Glomerular endothelial cell (primary cell): Measurements from ENCODE around the gene BICD1. TPM values are rescaled to one million over a fixed set of nuclear protein-coding genes. Genes with fewer than 3 reads are reported as not detected.

Experiments used
- DNase-seq: peaks from one replicate; pipeline ENCODE4 v3.0.0-alpha.2; 2011; ENCODE audit warnings: low read depth, low spot score; ENCODE audit errors: extremely low read depth
- total RNA-seq: library from RNA; depleted of rRNA; stranded (reverse); fragments of >200 nt; gene quantifications from 2 replicates; pipeline ENCODE4 v1.2.3, GENCODE V29; 2015

Gene BICD1
- total RNA-seq, 1 donor from 2014 or later, result 33.0 TPM

DNA sequence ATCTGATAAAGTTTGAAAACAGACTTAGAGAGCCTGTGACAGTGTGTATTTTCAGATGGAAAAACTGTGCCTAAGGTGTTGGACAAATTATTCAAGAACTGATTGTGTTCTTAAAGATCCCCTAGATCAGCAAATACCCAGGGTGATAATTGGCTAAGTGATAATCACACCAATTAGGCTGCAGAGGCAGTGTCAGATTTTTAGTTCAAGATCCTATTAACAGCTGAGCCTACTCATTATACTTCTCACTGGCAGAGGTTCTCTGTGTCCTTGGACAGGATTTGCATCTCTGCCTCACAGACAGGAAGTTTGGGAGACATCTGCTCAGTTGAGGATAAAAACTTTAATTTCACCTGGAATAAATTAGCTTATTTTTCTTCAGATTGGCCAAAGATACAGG lies 288.4 kb downstream of the BICD1 start:
- DNase-seq, result no peak

DNA sequence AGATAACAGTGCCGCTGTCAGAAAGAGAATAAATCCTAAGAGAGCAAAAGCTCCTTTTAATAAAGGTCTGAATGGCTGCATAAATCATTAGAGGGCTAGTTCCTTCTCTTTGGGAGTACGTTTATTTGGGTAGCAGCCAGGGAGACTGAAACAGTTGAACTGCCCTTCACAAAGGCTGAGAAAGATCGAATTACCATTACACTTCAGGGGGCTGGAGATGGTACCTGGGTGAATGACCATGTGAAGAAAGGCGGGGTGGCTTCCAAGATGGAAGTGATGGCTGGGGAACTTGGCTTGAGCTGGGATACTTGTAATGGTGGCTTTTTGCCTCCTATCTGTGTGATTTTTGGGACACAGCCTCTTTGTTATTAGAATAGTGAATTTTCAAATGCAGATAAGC lies 291.0 kb downstream of the BICD1 start:
- DNase-seq, result no peak

DNA sequence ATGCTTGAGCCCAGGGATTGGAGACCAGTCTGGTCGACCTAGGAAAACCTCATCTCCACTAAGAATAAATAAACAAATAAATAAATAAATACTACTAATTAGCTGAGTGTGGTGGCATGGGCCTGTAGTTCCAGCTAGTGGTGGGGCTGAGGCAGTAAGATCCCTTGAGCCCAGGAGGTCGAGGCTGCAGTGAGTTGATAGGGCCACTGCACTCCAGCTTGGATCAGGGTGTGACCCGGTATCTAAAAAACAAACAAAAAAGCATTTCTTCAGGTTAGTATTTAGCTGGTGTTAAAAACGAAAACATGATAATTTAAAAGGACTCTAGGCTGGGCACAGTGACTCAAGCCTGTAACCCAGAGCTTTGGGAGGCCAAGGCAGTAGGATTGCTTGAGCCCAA lies 291.5 kb downstream of the BICD1 start:
- DNase-seq, result no peak

DNA sequence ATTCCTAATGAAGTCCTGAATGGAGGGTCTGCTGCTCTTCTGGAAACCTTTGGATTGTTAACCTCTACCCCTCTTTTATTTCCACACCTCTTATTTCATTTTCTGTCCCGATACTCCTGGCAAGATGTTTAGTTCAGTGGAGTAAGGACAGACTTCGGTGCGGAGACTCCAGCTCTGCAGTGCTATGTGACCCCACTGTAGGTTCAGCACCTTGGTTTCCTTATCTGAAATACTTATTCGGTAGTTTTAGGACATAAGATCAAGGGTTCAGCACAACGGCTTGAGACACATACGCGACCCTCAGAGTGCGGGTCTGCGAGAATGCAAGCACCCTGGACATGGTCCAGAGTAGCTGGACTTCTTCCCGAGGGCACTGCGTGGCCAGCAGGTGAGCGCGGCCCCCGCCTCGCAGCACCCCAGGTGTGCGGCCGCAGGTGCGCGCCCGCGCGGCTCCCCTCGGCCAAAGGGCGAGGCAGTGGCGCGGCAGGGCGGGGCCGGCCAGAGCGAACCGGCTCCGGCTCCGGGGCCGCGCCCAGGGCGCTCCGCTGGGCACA lies 292.2 kb downstream of the BICD1 start:
- no peak for DNase-seq

DNA sequence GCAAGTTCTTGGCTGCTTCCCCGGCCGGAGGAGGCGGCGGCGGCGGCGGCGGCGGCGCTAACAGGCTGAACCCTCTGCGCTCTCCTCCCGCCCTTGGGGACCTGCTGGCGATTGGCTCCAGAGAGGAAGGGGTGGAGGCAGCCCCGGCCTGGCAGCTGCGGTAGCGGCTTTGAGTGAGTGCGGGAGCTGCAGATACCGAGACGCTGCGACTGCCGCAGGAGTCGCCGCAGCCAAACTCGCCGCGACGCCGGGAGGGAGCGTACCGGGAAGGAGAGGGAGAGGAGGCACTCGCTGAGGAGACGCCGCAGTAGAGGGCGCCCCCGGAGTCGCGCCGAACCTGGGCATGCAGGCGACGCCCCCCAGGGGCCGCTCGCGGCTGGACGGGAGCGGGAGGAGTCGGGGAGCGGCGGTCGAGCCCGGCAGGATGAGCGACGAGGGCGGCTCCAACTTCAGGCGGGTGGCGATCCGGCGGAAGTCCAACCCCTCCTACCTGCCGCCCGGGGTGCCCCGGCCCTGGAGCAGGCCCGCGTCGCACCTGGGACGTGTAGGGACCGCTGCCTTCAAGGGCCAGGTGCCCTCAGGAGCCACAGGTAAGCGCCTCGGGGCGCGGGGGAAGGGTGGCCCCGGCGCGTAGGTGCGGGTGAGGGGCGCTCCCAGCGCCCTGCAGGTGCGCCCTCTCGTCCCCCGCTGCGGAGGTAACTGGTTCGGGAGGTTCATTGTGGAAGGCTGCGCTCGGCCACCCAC lies 292.9 kb downstream of the BICD1 start, which contains the start of gene FGD4:
Gene FGD4, plus strand, starts transcription at position 189 of the 744 bp plus-strand sequence.
- DNase-seq, result no peak

DNA sequence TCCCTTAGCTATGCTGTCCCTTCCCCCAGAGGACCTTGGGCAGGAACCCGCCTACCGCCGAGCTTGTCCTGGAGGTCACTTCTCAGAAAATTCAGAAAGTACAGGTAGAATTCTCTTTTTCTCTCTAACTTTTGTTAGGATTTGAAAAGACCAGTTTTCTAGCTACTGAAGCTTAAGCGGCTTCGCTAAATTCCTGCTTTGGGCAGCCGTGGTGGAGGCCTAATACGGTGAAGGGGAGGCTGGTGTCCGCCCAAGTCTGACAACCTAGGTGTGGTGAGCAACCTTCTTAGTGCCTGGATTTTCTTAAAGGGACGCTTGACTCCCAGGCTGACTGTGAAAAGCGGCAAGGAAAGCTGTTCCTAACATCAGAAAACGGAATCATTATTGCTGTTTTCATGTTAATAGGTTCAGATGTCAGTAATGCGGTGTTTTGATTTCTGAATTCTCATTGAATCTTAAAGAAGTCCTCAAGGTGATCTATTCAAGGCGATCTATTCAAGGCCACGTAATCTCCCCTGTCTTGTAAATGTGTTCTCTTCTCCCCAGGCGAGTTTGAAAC lies 293.5 kb downstream of the BICD1 start:
- no peak for DNase-seq

DNA sequence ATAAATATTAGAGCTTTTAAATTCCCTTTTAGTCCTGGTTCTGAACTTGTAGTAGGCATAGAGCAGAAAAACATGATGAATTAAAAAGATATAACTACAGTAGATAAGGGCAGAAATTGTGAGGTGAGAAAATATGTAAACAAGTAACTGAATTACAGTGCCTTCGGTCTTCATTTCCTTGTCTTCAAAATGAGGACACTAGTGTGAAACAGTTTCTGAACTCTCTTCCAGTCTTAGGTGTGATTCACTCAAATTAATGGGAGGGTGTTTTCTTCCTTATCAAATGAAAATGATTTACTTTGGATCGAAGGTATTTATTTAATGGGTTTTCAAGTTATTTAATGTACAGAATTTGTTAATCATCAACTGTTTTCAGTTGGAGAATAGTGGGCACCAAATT lies 294.2 kb downstream of the BICD1 start:
- DNase-seq, result no peak

DNA sequence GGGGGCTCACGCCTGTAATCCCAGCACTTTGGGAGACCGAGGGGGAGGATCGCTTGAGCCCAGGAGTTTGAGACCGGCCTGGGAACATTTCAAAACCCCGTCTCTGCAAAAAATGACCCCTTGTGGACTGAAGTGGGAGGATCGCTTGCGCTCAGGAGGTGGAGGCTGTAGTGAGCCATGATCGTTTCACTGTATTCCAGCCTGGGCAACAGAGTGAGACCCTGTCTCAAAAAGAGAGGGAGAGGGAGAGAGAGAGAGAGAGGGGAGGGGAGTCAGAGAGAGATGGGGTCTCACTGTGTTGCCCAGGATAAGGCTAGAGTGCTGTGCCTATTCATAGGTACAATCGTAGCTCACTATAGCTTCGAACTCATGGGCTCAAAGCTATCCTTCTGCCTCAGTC lies 295.5 kb downstream of the BICD1 start:
- no peak for DNase-seq

DNA sequence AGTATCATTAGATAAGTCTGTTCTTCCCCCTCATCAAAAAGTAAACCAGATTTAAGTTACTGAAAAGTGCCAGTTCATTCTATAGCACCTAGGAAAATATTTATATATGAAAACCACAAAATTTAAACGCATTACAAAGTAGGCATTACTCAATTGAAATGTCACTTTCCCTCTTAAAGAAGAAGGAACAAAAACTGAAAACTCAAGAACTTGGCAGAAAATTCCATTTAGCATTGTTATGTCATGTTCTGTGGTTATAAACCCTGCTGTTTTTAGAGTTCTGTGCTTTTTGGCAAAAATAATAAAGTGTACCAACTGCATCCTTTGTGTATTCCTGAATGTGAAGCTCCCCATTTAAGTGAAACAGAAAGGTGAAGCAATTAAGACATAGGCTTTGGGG lies 296.3 kb downstream of the BICD1 start:
- DNase-seq, result no peak

DNA sequence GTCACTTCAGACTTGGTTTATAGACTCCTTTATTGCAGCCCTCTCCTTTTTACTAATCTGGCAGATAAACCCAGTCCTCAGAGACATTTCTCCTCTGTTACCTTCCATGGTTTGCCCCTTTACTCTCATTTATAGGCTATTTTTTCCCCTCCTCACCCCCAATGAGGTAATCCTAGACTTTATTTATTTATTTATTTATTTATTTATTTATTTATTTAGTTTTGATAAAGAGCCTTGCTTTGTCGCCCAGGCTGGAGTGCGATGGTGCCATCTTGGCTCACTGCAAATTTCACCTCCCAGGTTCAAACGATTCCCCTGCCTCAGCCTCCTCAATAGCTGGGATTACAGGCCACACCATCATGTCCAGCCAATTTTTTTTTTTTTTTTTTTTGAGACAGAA lies 301.1 kb downstream of the BICD1 start:
- DNase-seq, result no peak

DNA sequence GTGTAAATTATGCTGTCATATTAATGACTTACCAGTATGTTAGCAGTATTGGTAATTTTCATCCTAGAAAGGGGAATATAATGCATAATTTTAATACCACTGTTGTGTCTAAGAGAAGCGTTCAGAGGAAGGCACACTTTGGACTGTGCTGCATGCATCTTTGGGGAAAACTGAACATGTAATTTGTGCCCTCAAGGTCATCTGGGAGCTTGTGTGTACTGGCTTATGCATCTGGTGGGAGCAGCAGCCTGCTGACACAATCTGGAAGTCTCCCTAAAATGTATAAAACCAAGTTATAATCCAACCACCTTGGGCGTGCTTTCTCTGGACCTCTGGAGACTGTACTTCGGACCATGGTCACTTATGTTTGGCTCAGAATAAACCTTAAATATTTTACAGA lies 306.8 kb downstream of the BICD1 start:
- no peak for DNase-seq

DNA sequence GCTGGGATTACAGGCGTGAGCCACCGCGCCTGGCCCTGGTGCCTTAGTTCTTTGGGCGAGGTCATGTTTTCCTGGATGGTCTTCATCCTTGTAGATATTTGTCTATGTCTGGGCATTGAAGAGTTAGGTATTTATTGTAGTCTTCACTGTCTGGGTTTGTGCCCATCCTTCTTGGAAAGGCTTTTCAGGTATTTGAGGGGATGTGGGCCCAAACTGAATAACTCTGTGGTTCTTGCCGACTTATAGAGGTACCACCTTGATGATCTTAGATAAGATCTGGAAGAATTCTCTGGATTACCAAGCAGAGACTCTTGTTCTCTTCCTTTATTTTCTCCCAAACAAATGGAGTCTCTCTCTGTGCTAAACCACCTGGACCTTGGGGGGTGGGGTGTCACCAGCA lies 311.6 kb downstream of the BICD1 start:
- no peak for DNase-seq

DNA sequence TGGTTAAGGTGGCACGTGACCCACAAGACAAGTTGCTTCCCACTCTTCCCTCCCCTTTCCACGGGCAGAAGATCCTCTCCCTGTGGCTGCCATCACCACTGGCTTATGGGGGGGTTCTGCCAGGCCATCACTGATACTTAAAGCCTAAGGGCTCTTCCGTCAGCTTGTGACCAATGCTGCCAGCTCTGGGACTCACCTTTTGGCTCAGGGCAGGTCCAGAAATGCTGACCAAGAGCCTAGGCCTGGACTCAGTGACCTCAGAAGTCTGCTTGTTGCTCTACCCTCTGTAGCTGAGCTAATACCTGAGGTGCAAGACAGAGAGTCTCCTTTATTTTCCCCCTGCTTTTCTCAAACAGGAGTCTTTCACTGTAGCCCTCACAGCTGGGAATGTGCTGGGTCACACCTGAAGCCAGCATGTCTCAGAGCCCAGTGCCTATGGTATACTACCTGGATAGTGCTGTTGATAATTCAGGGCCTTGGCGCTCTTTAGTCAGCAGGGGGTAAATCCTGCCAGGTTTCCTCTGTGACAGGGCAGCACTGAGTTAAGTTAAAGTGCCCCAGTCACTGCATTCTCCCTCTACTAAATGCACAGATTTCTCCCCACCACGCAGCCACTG lies 312.4 kb downstream of the BICD1 start:
- no peak for DNase-seq

DNA sequence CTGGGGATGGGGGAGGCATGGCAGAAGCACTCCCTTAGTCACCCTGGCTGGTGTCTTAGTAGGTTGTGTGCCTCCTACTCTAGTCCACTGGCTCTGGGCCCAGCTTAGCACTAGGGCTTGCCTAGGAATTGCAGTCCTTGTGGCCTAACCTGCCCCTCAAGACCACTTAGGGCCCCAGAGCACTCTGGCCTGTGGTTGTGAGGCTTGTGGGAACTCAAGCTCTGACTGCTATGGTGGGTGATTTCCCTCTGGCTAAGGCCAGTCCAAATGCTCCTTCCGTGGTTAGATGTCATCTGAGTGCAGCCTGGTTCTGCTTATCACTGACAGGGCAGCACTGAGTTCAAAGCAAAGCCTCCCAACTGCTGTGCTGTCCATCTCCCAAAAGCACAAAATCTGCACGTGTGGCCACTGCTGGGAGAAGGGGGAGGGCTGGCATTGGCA lies 312.9 kb downstream of the BICD1 start:
- no peak for DNase-seq

DNA sequence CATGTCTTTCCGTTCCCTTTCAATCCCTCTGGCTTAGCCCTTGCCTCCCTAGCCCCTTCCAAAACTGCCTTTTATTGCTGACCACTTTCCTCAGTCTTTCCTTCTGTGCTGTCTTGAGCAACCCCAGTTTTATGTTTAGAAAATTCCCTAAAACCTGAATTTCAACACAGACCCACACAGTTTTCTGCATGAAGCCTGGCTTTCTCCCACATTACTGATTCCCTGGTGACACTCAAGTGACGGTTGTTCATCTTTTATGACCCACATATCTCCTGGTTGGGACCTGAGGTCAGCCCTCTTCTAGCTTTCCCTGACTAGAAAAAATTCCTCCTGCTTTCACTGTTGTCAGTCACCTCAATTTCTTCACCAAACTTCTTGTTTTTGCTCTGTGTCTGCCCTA lies 313.7 kb downstream of the BICD1 start:
- no peak for DNase-seq

DNA sequence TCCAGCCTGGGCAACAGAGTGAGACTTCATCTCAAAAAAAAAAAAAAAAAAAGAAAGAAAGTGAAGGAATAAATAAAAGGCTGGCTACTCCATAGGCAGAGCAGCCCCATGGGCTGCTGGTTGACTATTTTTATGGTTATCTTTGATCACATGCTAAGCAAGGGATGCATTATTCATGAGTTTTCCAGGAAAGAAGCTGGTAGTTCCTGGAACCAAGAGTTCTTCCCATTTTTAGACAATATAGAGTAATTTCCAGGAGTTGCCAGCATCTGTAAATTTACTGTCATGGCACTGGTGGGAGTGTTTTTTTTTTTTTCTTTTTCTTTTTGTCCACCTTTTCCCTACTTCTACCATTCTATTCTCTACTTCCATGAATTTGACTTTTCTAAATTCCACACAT lies 316.9 kb downstream of the BICD1 start:
- no peak for DNase-seq

DNA sequence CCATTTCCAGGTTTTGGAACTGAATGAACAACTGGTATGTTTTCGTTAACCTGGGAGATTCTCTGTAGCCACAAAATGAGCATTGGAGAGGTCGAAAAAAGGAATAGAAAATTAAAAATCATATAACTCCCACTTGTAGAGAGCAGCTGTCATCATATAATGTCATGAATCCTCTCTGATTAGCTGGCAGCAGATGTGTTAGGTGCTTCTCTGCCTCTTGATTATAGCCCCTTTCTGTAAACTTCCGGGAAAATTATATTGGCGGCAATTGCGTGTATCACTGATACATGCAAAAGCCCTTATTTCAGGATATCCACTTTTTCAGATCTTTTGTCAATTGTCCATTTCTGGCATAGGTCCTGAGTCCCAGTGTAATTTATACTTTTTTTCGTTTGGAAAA lies 324.4 kb downstream of the BICD1 start:
- no peak for DNase-seq

Other genes with a start within 250 kb of the BICD1 start
- gene RESF1, start 147.4 kb upstream of the BICD1 start, total RNA-seq, result 94.8 and 190 TPM in 2 replicates